GM12801 (cell line): ENCODE results near the gene CELA3A.

Experiments
- CTCF ChIP-seq: IDR thresholded peaks from one replicate; pipeline ENCODE4 v1.5.1; 2011; ENCODE audit warnings: control low read depth; ENCODE audit not compliant: insufficient read length; ENCODE audit errors: extremely low read depth

The CELA3A gene

GRCh38 chr1:22025368-22026155, 24.1 kb downstream of the CELA3A start:
- TF ChIP-seq CTCF: no peak

GRCh38 chr1:22026924-22027289, 25.4 kb downstream of the CELA3A start:
- TF ChIP-seq CTCF: no peak

GRCh38 chr1:22030057-22030456, 28.6 kb downstream of the CELA3A start:
- no peak for TF ChIP-seq CTCF

GRCh38 chr1:22030473-22030872, 29.0 kb downstream of the CELA3A start:
- TF ChIP-seq CTCF: no peak

- no peak for TF ChIP-seq CTCF
Measured at GRCh38 chr1:22031214-22031962, 29.9 kb downstream of the CELA3A start.

GRCh38 chr1:22037520-22037919, 36.1 kb downstream of the CELA3A start:
- no peak for TF ChIP-seq CTCF

GRCh38 chr1:22038036-22038435, 36.6 kb downstream of the CELA3A start:
- TF ChIP-seq CTCF: no peak
